Measurements from ENCODE around the gene ACTR2. TPM values are rescaled to one million over a fixed set of nuclear protein-coding genes. Genes with fewer than 3 reads are reported as not detected.

ACTR2 gene
- total and polyA plus RNA-seq, 2 of the 13 experiments (the other 11 are each of a cell fraction or from before 2014, with no cell fraction given), result 51.2 to 100 TPM

- TF ChIP-seq, protein P1, sequence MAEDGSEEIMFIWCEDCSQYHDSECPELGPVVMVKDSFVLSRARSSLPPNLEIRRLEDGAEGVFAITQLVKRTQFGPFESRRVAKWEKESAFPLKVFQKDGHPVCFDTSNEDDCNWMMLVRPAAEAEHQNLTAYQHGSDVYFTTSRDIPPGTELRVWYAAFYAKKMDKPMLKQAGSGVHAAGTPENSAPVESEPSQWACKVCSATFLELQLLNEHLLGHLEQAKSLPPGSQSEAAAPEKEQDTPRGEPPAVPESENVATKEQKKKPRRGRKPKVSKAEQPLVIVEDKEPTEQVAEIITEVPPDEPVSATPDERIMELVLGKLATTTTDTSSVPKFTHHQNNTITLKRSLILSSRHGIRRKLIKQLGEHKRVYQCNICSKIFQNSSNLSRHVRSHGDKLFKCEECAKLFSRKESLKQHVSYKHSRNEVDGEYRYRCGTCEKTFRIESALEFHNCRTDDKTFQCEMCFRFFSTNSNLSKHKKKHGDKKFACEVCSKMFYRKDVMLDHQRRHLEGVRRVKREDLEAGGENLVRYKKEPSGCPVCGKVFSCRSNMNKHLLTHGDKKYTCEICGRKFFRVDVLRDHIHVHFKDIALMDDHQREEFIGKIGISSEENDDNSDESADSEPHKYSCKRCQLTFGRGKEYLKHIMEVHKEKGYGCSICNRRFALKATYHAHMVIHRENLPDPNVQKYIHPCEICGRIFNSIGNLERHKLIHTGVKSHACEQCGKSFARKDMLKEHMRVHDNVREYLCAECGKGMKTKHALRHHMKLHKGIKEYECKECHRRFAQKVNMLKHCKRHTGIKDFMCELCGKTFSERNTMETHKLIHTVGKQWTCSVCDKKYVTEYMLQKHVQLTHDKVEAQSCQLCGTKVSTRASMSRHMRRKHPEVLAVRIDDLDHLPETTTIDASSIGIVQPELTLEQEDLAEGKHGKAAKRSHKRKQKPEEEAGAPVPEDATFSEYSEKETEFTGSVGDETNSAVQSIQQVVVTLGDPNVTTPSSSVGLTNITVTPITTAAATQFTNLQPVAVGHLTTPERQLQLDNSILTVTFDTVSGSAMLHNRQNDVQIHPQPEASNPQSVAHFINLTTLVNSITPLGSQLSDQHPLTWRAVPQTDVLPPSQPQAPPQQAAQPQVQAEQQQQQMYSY (CRISPR knock-in tag; IDR thresholded peaks at IDR 0.05), result peak; percentile 95
- TF ChIP-seq PCBP2 (optimal IDR thresholded peaks at IDR 0.05; ENCODE audit: low read depth, low read length, poor library complexity, severe bottlenecking) (no peak), ZNF350 (CRISPR knock-in tag; IDR thresholded peaks at IDR 0.05; ENCODE audit: borderline replicate concordance, low read depth) (no peak; the same call in 1 of the 2 replicates), NCOA5 (CRISPR knock-in tag; IDR thresholded peaks at IDR 0.05) (no peak), SIN3A (IDR thresholded peaks at IDR 0.05; ENCODE audit: borderline replicate concordance, low read depth, low read length) (no peak), NCOA1 (CRISPR knock-in tag; IDR thresholded peaks at IDR 0.05) (0 out of 2 replicates have a peak, but pooled peaks have one; percentile 1), ZKSCAN8 (CRISPR knock-in tag; IDR thresholded peaks at IDR 0.05; ENCODE audit: borderline replicate concordance) (no peak), ZGPAT (CRISPR knock-in tag; IDR thresholded peaks at IDR 0.05) (no peak), CBX5 (CRISPR knock-in tag; IDR thresholded peaks at IDR 0.05; ENCODE audit: borderline replicate concordance) (no peak), ZMYM2 (CRISPR knock-in tag; IDR thresholded peaks at IDR 0.05) (no peak), ZNF367 (CRISPR knock-in tag; IDR thresholded peaks at IDR 0.05; ENCODE audit: borderline replicate concordance) (no peak), TEAD2 (CRISPR knock-in tag; IDR thresholded peaks at IDR 0.05) (no peak), FIP1L1 (IDR thresholded peaks at IDR 0.05; ENCODE audit: borderline replicate concordance, insufficient read depth, low read depth, low read length) (no peak), PTBP1 (IDR thresholded peaks at IDR 0.05; ENCODE audit: low read depth, low read length, poor library complexity, severe bottlenecking) (no peak), ZNF644 (CRISPR knock-in tag; IDR thresholded peaks at IDR 0.05; ENCODE audit: low read depth) (peak; percentile 72; the same call in 1 of the 2 replicates), MXD1 (CRISPR knock-in tag; IDR thresholded peaks at IDR 0.05) (peak; percentile 67; the same call in 1 of the 2 replicates), PCBP1 (IDR thresholded peaks at IDR 0.05; ENCODE audit: borderline replicate concordance, low read depth, low read length) (no peak)
- TF ChIP-seq, protein P2, sequence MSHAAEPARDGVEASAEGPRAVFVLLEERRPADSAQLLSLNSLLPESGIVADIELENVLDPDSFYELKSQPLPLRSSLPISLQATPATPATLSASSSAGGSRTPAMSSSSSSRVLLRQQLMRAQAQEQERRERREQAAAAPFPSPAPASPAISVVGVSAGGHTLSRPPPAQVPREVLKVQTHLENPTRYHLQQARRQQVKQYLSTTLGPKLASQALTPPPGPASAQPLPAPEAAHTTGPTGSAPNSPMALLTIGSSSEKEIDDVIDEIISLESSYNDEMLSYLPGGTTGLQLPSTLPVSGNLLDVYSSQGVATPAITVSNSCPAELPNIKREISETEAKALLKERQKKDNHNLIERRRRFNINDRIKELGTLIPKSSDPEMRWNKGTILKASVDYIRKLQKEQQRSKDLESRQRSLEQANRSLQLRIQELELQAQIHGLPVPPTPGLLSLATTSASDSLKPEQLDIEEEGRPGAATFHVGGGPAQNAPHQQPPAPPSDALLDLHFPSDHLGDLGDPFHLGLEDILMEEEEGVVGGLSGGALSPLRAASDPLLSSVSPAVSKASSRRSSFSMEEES (CRISPR knock-in tag; IDR thresholded peaks at IDR 0.05), result no peak
- TF ChIP-seq, protein P3, sequence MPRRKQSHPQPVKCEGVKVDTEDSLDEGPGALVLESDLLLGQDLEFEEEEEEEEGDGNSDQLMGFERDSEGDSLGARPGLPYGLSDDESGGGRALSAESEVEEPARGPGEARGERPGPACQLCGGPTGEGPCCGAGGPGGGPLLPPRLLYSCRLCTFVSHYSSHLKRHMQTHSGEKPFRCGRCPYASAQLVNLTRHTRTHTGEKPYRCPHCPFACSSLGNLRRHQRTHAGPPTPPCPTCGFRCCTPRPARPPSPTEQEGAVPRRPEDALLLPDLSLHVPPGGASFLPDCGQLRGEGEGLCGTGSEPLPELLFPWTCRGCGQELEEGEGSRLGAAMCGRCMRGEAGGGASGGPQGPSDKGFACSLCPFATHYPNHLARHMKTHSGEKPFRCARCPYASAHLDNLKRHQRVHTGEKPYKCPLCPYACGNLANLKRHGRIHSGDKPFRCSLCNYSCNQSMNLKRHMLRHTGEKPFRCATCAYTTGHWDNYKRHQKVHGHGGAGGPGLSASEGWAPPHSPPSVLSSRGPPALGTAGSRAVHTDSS (CRISPR knock-in tag; conservative IDR thresholded peaks at IDR 0.05), result no peak
Observed at GRCh38 chr2:65186093-65186868, 41.4 kb upstream of the ACTR2 start (continued).

All from HepG2 (cell line).